Activated CD8-positive, alpha-beta memory T cell treated with anti-CD3 and anti-CD28 coated beads for 4 hours (primary cell): ENCODE data around the gene UGT1A9.
"Not testable (repeated sequence)": the region's sequence is repeated elsewhere in the genome, so short reads cannot be mapped to it uniquely, and the experiment has no call there.

Source experiments
- DNase-seq, 2 donors: peaks; one replicate each; pipeline ENCODE4 v3.0.0-alpha.2; 2020; ENCODE audit warnings: low read depth in 2 of 2

The UGT1A9 gene

GRCh38 chr2:233671290-233672161 lies at the start of gene UGT1A9:
TSS of gene UGT1A9 (plus strand) at chr2:233671898. CDS start at chr2:233671935, 37 bp downstream.
- no peak for DNase-seq

DNA sequence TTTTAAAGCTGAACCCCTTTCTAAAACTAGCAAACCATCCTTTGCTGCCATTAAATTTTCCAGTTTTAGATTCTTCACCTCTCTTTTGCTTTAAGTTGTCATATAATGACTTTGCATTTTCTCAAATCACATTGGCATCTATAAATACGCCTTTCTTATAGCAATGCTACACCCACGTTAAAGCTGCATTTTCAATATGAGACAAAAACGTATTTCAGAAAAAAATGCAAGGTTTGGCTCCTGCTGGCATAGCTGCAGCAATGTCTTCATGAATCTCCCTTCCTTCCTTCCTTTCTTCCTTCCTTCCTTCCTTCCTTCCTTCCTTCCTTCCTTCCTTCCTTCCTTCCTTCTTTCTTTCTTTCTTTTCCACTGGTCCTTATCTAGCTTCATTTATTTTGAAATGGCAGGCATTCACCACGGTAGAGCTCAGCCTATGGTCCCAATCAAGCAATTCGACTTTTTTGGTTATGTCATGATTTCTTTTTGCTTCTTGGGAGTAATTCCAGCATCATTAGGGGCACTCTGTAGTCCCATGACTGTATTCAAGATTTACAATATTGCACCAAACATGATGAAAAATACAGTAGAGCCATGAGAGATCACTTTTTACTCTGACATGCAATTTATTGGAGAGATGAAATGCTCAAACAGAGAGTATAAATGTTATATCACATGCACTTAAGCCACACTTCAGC lies 44.2 kb upstream of the UGT1A9 start:
- no peak for DNase-seq

DNA sequence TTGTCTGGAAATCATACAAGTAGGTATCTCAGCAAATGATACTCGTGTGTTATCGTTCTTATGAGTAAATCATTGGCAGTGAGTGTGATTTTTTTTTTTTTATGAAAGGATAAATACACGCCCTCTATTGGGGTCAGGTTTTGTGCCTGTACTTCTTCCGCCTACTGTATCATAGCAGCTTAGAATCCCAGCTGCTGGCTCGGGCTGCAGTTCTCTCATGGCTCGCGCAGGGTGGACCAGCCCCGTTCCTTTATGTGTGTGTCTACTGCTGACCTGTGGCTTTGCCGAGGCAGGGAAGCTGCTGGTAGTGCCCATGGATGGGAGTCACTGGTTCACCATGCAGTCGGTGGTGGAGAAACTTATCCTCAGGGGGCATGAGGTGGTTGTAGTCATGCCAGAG lies 35.4 kb upstream of the UGT1A9 start, which contains the start of gene UGT1A10:
Gene UGT1A10, plus strand, starts transcription at position 143 of the 400 bp plus-strand sequence. Its CDS starts 75 bp downstream, at position 218.
- not testable (repeated sequence) for DNase-seq

- no peak for DNase-seq
Observed at GRCh38 chr2:233638836-233639235, 32.9 kb upstream of the UGT1A9 start.

GRCh38 chr2:233639860-233640259 lies 31.8 kb upstream of the UGT1A9 start:
- DNase-seq, result no peak

- no peak for DNase-seq
Observed at GRCh38 chr2:233643128-233643527, 28.6 kb upstream of the UGT1A9 start.

DNA sequence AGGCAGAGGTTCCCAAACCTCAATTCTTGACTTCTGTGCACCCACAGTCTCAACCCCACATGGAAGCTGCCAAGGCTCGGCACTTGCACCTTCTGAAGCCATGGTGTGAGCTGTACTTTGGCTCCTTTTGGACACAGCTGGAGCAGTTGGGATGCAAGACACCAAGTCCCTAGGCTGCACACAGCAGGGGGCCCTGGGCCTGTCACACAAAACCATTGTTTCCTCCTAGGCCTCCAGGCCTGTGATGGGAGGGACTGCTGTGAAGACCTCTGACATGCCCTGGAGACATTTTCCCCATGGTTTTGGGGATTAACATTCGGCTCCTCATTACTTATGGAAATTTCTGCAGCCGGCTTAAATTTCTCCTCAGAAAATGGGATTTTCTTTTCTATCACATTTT lies 25.7 kb upstream of the UGT1A9 start:
- DNase-seq, result not testable (repeated sequence)

- DNase-seq, result no peak
Observed at GRCh38 chr2:233650981-233651380, 20.7 kb upstream of the UGT1A9 start.

DNA sequence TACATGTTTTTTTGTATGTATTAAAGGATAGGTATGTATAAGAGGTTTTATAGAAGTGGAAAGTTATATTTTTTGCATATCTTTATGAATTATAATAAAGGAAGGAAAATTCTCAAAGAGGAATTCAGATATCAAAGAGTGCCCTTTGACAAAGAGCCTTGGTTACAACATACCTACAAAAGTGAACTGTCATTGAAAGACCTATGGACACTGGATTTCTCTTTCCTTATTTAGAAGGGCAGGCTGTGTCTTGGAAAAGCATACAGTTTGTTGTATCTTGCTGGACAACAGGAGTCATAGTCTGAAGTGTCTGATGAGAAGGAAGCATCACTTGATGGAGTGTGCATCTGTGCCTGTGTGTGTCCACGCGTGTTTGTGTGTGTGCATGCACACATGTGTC lies 20.3 kb upstream of the UGT1A9 start:
- no peak for DNase-seq

DNA sequence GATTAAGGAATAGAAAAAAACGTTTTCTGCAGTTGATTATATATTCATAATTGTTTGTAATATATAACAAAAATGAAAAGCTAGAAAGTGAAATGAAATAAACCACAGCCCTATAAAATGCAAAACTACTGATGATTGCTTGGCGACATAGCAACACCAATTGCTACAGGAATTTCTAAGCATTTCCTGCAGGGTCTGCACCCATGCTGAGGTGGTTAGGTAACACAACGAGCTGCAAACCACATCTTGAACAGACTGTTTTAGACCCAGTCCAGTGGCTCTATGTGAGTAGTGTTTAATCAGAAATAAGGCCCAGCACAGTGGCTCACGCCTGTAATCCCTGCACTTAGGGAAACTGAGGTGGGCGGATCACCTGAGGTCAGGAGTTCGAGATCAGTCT lies 17.2 kb upstream of the UGT1A9 start:
- no peak for DNase-seq

GRCh38 chr2:233655043-233655442 lies 16.7 kb upstream of the UGT1A9 start:
- DNase-seq, result no peak

DNA sequence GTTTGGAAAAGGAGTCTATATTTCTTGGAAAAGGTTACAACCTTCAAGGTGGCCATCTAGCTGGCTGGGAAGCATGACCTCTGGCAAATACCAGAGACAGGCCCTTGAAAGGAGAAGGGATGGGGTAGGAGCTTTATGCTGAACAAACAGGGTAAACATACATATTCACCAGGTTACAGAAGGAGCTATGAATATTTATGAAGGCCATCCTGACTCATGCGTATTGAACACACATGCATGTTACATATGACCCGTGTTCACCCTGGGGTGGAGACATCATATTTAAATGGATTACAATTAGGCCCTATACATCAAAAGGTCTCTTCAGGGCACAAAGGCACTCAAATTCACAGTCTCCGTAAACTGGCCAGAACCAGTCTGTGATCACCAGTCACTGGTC lies 15.8 kb upstream of the UGT1A9 start:
- DNase-seq, result not testable (repeated sequence)

GRCh38 chr2:233656443-233656842 lies 15.3 kb upstream of the UGT1A9 start:
- DNase-seq, result no peak

GRCh38 chr2:233658610-233659009 lies 13.1 kb upstream of the UGT1A9 start:
- no peak for DNase-seq

DNA sequence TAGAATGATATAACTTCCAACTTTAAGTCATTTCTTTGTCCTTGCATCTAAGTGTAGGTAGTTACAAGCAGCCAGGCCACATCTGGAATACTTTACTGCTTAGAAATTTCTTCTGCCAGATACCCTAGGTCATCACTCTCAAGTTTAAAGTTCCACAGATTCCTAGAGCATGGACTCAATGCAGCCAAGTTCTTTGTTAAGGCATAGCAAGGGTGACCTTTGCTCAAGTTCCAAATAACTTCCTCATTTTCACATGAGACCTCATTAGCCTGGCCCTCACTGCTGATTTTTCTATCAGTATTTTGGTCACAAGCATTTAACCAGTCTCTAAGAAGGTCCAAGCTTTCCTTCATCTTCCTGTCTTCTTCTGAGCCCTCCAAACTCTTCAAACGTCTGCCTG lies 7.8 kb upstream of the UGT1A9 start:
- DNase-seq, result no peak

DNA sequence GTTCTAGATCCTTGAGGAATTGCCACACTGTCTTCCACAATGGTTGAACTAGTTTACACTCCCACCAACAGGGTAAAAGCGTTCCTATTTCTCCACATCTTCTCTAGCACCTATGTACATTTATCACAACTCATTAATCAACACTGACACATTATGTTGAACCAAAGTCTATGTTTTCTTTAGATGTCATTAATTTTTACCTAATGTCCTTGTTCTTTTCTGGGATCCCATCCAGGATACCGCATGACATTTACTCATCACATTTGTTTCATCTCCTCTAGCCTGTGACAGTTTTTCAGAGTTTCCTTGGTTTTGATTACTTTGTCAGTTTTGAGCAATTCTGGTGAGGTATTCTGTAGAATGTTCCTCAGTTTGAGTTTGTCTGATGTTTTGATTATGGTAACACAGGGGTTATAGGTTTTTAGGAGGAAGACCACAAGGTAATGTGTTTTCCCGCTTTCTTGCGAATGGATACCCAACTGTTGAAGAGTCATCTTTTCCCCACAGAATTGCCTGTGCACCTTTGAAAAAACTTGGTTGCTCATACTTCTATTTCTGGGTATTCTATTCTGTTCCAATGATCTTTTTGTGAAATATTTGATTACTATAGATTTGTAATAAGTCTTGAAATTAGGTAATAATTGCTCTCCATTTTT lies 3.0 kb upstream of the UGT1A9 start:
- DNase-seq, result no peak

DNA sequence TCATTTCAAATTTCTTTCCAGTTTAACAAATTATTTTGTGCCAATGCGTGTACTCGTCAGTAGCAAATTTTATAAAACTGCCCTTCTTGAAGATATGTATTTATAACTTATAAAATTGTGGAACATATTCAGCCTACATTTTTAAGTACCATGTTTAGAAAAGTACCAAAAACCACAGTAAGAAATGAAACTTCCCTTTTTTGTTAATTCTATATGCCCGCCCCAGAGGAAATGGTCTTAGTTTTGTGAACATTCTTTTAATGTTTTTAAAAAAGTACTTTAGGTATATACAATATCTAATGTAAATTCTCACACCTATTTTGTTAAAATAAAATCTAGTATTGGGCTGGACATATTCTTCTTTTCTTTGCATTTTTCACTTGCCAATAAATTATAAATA lies 1.2 kb downstream of the UGT1A9 start:
- no peak for DNase-seq

DNA sequence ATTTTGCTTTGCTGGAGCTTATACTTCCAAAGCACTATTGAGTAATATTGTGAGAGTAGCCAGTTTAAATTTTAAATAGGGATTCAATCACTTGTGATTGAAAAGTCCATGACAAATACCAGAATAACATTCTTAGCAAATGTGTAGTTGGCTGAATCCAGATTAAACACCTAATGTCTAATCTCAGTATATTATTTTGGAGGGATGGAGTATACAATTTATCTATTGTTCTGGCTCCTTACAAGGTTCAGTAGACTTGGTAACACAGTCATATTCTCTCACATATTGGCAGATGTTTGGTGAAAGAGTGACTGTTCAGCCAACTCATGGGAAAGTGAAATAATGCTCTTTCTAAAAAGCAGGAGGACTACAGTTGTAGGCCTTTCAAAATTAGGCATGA lies 2.2 kb downstream of the UGT1A9 start:
- DNase-seq, result no peak

DNA sequence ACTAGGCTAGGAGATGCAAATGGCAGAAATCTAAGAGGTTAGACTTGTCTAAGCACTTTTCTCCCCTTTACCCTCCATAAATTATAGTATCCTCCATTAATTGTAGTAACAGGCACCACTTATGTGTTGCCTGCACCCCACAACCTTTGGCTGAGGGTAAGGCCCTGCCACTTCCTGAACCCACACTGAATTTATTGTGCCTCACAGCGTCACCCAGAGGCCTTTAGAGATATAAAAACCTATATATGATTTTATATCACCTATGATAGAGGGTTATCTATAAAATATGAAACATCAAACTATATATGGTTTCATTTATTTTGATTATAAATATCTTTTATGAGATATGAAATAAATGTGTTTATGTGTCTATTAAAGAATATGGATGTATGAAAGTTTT lies 2.6 kb downstream of the UGT1A9 start:
- DNase-seq, result no peak

DNA sequence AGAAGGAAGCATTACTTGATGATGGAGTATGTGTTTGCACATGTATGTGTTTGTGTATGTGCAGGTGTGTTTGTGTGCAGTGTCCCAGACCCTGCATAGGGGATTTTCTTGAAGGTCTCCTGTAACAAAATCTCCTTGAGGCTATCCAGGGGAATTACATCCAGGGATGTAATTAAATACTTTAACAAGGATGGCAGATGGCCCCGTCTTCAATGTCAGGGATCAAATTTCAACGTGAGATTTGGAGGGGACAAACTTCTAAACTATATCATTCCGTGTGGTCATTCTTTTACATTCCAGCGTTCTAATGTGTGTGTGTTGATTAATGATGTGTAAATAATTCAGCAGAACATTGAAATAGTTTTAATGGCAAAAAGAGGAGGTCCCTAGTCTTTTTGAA lies 3.3 kb downstream of the UGT1A9 start:
- no peak for DNase-seq

DNA sequence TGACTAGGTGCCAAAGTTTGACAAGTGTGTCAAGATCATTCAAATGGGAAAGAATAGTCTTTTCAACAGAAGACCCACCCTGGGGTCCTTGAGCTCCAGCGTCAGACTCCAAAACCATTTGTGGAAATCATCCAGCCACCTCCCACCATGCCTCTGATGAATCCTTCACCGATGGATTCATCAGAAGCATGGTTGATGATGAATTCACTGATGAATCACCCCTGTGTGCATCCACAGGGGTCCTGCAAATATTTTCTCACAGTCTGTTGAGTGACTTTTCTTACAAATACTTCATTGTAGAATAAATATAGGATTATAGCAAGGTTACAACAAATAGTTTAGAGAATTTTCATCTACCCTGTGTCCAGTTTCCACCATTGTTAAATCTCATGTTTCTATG lies 4.3 kb downstream of the UGT1A9 start:
- no peak for DNase-seq

- no peak for DNase-seq
Observed at GRCh38 chr2:233679196-233679595, 7.5 kb downstream of the UGT1A9 start.
